K562 (cell line): ENCODE data around the gene FTH1. TPM values are rescaled to one million over a fixed set of nuclear protein-coding genes. Genes with fewer than 3 reads are reported as not detected.

Experiments used
- ATAC-seq: fragments of 200-7000 bp; cut with Tn5 transposase; 3 replicates; pipeline ENCODE4 v1.9.1; 2020; ENCODE audit warnings: moderate library complexity
- BruUV-seq: library from RNA; stranded (reverse); fragments of 400-500 nt; replicated peaks from 2 replicates; lab custom pipeline; 2021; lab: Mats Ljungman, UMichigan
- CTCF ChIA-PET: fragments of 300-600 bp; formaldehyde crosslinking; extraction: SDS; loops from one replicate; lab custom pipeline; 2021; ENCODE audit warnings: low intra/inter-chr PET ratio; lab: Yijun Ruan, JAX
- POLR2A ChIA-PET: fragments of 300-600, 350-650 bp; sonication (Branson Sonifier 250); formaldehyde crosslinking; extraction: SDS; loops from one replicate; lab custom pipeline; 2021; ENCODE audit warnings: antibody characterized with exemption, inconsistent platforms; lab: Yijun Ruan, JAX
- DNase-seq, 4 experiments: peaks; one replicate each; pipeline versions ENCODE4 v3.0.0 to v3.0.0-alpha.2; 2011 to 2018; ENCODE audit warnings: low spot score in 3 of 4, mixed read lengths in 3 of 4; ENCODE audit errors: extremely low read depth in 1 of 4
- FAIRE-seq: peaks from 2 replicates; lab custom pipeline; 2011; peaks lifted over from hg19 to GRCh38; lab: Jason Lieb, UNC
- H2AFZ ChIP-seq: 2 replicates; pipeline ENCODE4 v1.6.0; 2011; ENCODE audit warnings: low read depth, low read length, control low read depth, inconsistent platforms
- H3K27ac ChIP-seq: fragments of 200-600 bp; 3 replicates; pipeline ENCODE4 v1.8.0; 2011; ENCODE audit warnings: low read depth, mild to moderate bottlenecking, control low read depth, inconsistent platforms, low read length, moderate library complexity, mixed read lengths; ENCODE audit errors: extremely low read depth
- H3K27me3 ChIP-seq, 2 experiments: fragments of 300-600 bp in 1 of 2; 2 replicates in 1 of 2; 3 replicates in 1 of 2; pipeline versions ENCODE4 v1.6.0 to v1.8.0; 2011; ENCODE audit warnings: inconsistent platforms in 2 of 2, low read length in 2 of 2, mild to moderate bottlenecking in 1 of 2, mixed read lengths in 1 of 2, moderate library complexity in 1 of 2; ENCODE audit not compliant: control insufficient read depth in 2 of 2, insufficient read depth in 2 of 2
- H3K36me3 ChIP-seq: fragments of 300-600 bp; 3 replicates; pipeline ENCODE4 v1.8.0; 2011; ENCODE audit warnings: mild to moderate bottlenecking, low read length, inconsistent platforms; ENCODE audit not compliant: control insufficient read depth, insufficient read depth
- H3K4me1 ChIP-seq, 2 experiments: fragments of 200-600 bp in 1 of 2; replicated peaks in 1 of 2; 2 replicates in 1 of 2; 3 replicates in 1 of 2; pipeline versions ENCODE4 v1.5.1 to v1.8.0; 2011; ENCODE audit warnings: inconsistent platforms in 2 of 2, low read length in 2 of 2, mild to moderate bottlenecking in 1 of 2, mixed read lengths in 1 of 2, moderate library complexity in 1 of 2; ENCODE audit not compliant: control insufficient read depth in 2 of 2, insufficient read depth in 2 of 2
- H3K4me2 ChIP-seq: 2 replicates; pipeline ENCODE4 v1.6.1; 2011; ENCODE audit warnings: low read length, control low read depth, inconsistent platforms, mixed read lengths; ENCODE audit not compliant: insufficient read depth
- H3K4me3 ChIP-seq: fragments of 200-600 bp; sonication (generic), shearing (Covaris generic); 2 replicates; pipeline ENCODE4 v1.5.1; 2016; ENCODE audit warnings: control low read depth, inconsistent platforms
- H3K79me2 ChIP-seq: fragments of 200-600 bp; 3 replicates; pipeline ENCODE4 v1.8.0; 2011; ENCODE audit warnings: low read length, inconsistent platforms; ENCODE audit not compliant: control insufficient read depth, insufficient read depth
- H3K9ac ChIP-seq, 2 experiments: 2 replicates each; pipeline versions ENCODE4 v1.6.0 to v1.6.1; 2011; ENCODE audit warnings: low read depth in 2 of 2, low read length in 2 of 2, control low read depth in 1 of 2, inconsistent platforms in 1 of 2, mild to moderate bottlenecking in 1 of 2, mixed read lengths in 1 of 2; ENCODE audit not compliant: insufficient read depth in 1 of 2
- H3K9me1 ChIP-seq: one replicate; pipeline ENCODE4 v1.6.0; 2011; ENCODE audit warnings: inconsistent platforms, mild to moderate bottlenecking, low read length, moderate library complexity; ENCODE audit not compliant: control insufficient read depth, insufficient read depth
- H3K9me3 ChIP-seq: replicated peaks from 2 replicates; pipeline ENCODE4 v1.5.1; 2011; ENCODE audit warnings: low read depth, low read length, inconsistent platforms; ENCODE audit not compliant: control insufficient read depth, insufficient read depth
- H4K20me1 ChIP-seq: replicated peaks from 2 replicates; pipeline ENCODE4 v1.6.1; 2011; ENCODE audit warnings: low read length, inconsistent platforms, mixed read lengths; ENCODE audit not compliant: control insufficient read depth, insufficient read depth
- NR4A1 ChIP-seq, 2 experiments: fragments of 250-450 bp in 1 of 2; fragments of 450-650 bp in 1 of 2; sonication (Bioruptor Pico) in 1 of 2; IDR thresholded peaks; 2 replicates each; pipeline versions ENCODE4 v1.4.0 to v1.6.1; 2016 to 2020; ENCODE audit warnings: mild to moderate bottlenecking in 2 of 2, missing compliant biosample characterization in 1 of 2, missing genetic modification characterization in 1 of 2, moderate library complexity in 1 of 2
- WGBS: fragments of 100-300 bp; shearing (Covaris generic); methylation state at CpG from one replicate; pipeline ENCODE4 v1.1.6; 2016; ENCODE audit warnings: low coverage, mixed read lengths; ENCODE audit not compliant: insufficient coverage; ENCODE audit errors: missing lambda C conversion rate; 5-methylcytosine and 5-hydroxymethylcytosine counted together
- in situ Hi-C: fragments of 300-500 bp; cut with MboI; formaldehyde crosslinking; loops from 4 replicates; pipeline ENCODE4 v1.15.0; 2018; ENCODE audit warnings: inconsistent platforms, mixed read lengths
- intact Hi-C: fragments of 100-400 bp; cut with micrococcal nuclease; formaldehyde crosslinking; loops from 2 replicates; pipeline ENCODE4 v1.14.2; 2022
- polyA plus RNA-seq, 8 experiments: library from polyadenylated mRNA; depleted of rRNA in 4 of 8; stranded (reverse) in 5 of 8; unstranded in 3 of 8; fragments of >200 nt; fragmentation: Nextera tagmentation in 2 of 8; fragmentation: Illumina TruSeq in 1 of 8; extraction: Ambion mirVana in 2 of 8; extraction: Trizol in 1 of 8; gene quantifications; 2 replicates each; pipeline versions ENCODE4 v1.2.1 to v1.2.3, GENCODE V29; 2011 to 2014; ENCODE audit warnings: inconsistent platforms in 1 of 8, missing spikeins in 1 of 8
- total RNA-seq, 7 experiments: library from RNA; depleted of rRNA in 6 of 7; stranded (reverse); fragments of >200 nt in 6 of 7; fragmentation: Illumina TruSeq in 2 of 7; extraction: Trizol in 2 of 7; gene quantifications; 2 replicates each; pipeline versions ENCODE4 v1.2.1 to v1.2.3, GENCODE V29; 2011 to 2021; ENCODE audit warnings: low replicate concordance in 1 of 7
- TF ChIP-seq, protein P1 (sequence below): fragments of 450-650 bp; IDR thresholded peaks from 2 replicates; pipeline ENCODE4 v1.6.1; 2016

FTH1 gene
- total and polyA plus RNA-seq, 9 of the 15 experiments (the other 6 are each of a cell fraction or from before 2014, with no cell fraction given): 370 to 3,146 (median 802) TPM

DNA sequence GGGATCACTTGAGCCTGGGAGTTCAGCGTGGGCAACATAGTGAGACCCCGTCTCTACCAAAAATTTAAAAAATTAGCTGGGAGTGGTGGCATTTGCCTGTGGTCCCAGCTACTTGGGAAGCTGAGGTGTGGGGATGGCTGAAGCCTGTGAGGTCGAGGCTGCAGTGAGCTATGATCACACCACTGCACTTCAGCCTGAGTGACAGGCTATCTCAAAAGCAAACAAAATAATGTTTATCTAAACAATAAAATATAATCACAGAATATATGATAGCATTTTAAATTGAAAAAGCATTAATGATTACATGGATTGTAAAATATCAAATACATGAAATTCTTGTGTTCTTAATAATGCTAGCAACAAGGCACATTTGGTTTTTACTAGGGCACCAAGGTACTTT is 14.6 kb downstream of the FTH1 start:
- intact Hi-C loops (no loop called here), in situ Hi-C loops (loop anchor here (5.0 kb wide), 1 partner anchor 156 kb away; no protein-coding TSS in a partner anchor)
- no TSS peak for BruUV-seq
- ChIA-PET CTCF (no interaction called here), POLR2A (interaction anchor here (0.6 to 14.1 kb wide), 4 partner anchors 11 to 93 kb away, joined by 3 to 327 read pairs (median 4); partner anchors contain the start of gene FTH1)
- Histone ChIP-seq H3K4me2 (no peak overlapping the region), H3K9me1 (no peaks in the 10 kb centered on the region), H3K9ac (no peak overlapping the region), H3K36me3 (no peaks in the 10 kb centered on the region), H3K9me3 (no peaks in the 10 kb centered on the region), H4K20me1 (no peaks in the 10 kb centered on the region), H3K27me3 (no peaks in the 10 kb centered on the region), H3K27ac (no peak overlapping the region), H3K4me1 (peaks cover 28 to 40% of the 10 kb centered on the region in 2 experiments), H3K79me2 (no peaks in the 10 kb centered on the region), H3K4me3 (no peak overlapping the region), H2AFZ (no peak overlapping the region)
- no peak for ATAC-seq
- no peak for FAIRE-seq
- no peak for DNase-seq
- TF ChIP-seq, protein P1, sequence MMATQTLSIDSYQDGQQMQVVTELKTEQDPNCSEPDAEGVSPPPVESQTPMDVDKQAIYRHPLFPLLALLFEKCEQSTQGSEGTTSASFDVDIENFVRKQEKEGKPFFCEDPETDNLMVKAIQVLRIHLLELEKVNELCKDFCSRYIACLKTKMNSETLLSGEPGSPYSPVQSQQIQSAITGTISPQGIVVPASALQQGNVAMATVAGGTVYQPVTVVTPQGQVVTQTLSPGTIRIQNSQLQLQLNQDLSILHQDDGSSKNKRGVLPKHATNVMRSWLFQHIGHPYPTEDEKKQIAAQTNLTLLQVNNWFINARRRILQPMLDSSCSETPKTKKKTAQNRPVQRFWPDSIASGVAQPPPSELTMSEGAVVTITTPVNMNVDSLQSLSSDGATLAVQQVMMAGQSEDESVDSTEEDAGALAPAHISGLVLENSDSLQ: peak; percentile 57
- TF ChIP-seq NR4A1 (CRISPR knock-in tag; IDR thresholded peaks at IDR 0.05): no peak
- TF ChIP-seq NR4A1 (tag; IDR thresholded peaks at IDR 0.05): no peak
- WGBS: 85% methylated on average over 3 of the region's 3 CpGs
